Caco-2 (cell line): Measurements from ENCODE around the gene CSAD. TPM values are rescaled to one million over a fixed set of nuclear protein-coding genes. Genes with fewer than 3 reads are reported as not detected.

ENCODE experiments used
- BruUV-seq: library from RNA; stranded (reverse); fragments of 400-500 nt; replicated peaks from 2 replicates; lab custom pipeline; 2021; lab: Mats Ljungman, UMichigan
- CTCF ChIA-PET: fragments of 300-600 bp; sonication (Branson Sonifier 250); formaldehyde crosslinking; loops from one replicate; lab custom pipeline; 2022; ENCODE audit warnings: antibody characterized with exemption; lab: Charles Lee
- POLR2A ChIA-PET: fragments of 300-600 bp; sonication (Branson Sonifier 250); formaldehyde crosslinking; loops from one replicate; lab custom pipeline; 2022; ENCODE audit warnings: antibody characterized with exemption; lab: Charles Lee
- DNase-seq, 2 experiments: peaks; one replicate each; pipeline versions ENCODE4 v3.0.0 to v3.0.0-alpha.2; 2020 to 2022
- H3K27me3 ChIP-seq: replicated peaks from 2 replicates; pipeline ENCODE4 v1.6.0; 2011; ENCODE audit warnings: low read length; ENCODE audit not compliant: control insufficient read depth, insufficient read depth
- H3K36me3 ChIP-seq: 2 replicates; pipeline ENCODE4 v1.5.1; 2011; ENCODE audit warnings: low read length; ENCODE audit not compliant: control insufficient read depth, insufficient read depth
- H3K4me1 ChIP-seq: fragments of 250-450 bp; sonication (Bioruptor Pico); 2 replicates; pipeline ENCODE4 v1.5.1; 2020; ENCODE audit warnings: mild to moderate bottlenecking
- H3K4me3 ChIP-seq: 2 replicates; pipeline ENCODE4 v1.5.1; 2011; ENCODE audit warnings: low read depth, mild to moderate bottlenecking, control low read depth, low read length
- H3K9me3 ChIP-seq: fragments of 250-450 bp; sonication (Bioruptor Pico); 2 replicates; pipeline ENCODE4 v1.5.1; 2020; ENCODE audit warnings: mild to moderate bottlenecking, moderate library complexity
- H3K27ac Mint-ChIP-seq: one replicate; pipeline ENCODE4 v1.8.0; 2022; ENCODE audit warnings: mixed read lengths; ENCODE audit not compliant: unreplicated experiment
- H3K27me3 Mint-ChIP-seq: one replicate; pipeline ENCODE4 v1.8.0; 2022; ENCODE audit warnings: mixed read lengths; ENCODE audit not compliant: insufficient read depth, unreplicated experiment
- H3K36me3 Mint-ChIP-seq: one replicate; pipeline ENCODE4 v1.8.0; 2022; ENCODE audit warnings: mild to moderate bottlenecking, mixed read lengths; ENCODE audit not compliant: insufficient read depth, unreplicated experiment
- H3K4me1 Mint-ChIP-seq: one replicate; pipeline ENCODE4 v1.8.0; 2022; ENCODE audit warnings: low read depth, mixed read lengths; ENCODE audit not compliant: unreplicated experiment
- H3K4me3 Mint-ChIP-seq: one replicate; pipeline ENCODE4 v1.8.0; 2022; ENCODE audit warnings: mild to moderate bottlenecking, moderate library complexity, mixed read lengths; ENCODE audit not compliant: unreplicated experiment
- H3K9me3 Mint-ChIP-seq: one replicate; pipeline ENCODE4 v1.8.0; 2022; ENCODE audit warnings: mixed read lengths; ENCODE audit not compliant: unreplicated experiment
- intact Hi-C: fragments of 100-400 bp; cut with micrococcal nuclease; formaldehyde crosslinking; loops from one replicate; pipeline ENCODE4 v1.10.0; 2022; ENCODE audit not compliant: unreplicated experiment
- total RNA-seq: library from RNA; stranded (reverse); gene quantifications from 2 replicates; pipeline ENCODE4 v1.2.3, GENCODE V29; 2022
- TF ChIP-seq, protein P1 (sequence below), 2 experiments: fragments of 200-600 bp in 1 of 2; IDR thresholded peaks; 1 replicate in 1 of 2; 2 replicates in 1 of 2; pipeline versions ENCODE4 v1.5.1 to v1.8.0; 2011 to 2022; ENCODE audit warnings: antibody characterized with exemption in 1 of 2, control low read depth in 1 of 2, inconsistent platforms in 1 of 2, low read depth in 1 of 2, low read length in 1 of 2, mild to moderate bottlenecking in 1 of 2, moderate library complexity in 1 of 2; ENCODE audit not compliant: insufficient read depth in 1 of 2, severe bottlenecking in 1 of 2, unreplicated experiment in 1 of 2

Gene CSAD
- total RNA-seq, 1 experiment from 2014 or later: 20.1 TPM

DNA sequence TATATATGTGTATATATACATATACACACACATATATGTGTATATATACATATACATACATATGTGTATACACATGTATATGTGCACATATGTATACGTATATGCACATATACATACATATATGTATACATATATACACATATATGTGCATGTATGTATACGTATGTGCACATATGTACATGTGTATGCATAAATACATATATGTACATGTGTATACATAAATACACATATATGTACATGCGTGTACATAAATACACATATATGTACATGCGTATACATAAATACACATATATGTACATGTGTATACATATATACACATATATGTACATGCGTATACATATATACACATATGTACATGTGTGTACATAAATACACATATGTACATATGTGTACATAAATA lies 33.5 kb downstream of the CSAD start:
- no peaks in the 10 kb centered on the region for H3K36me3 Mint-ChIP-seq
- CTCF ChIA-PET: no interaction called here

DNA sequence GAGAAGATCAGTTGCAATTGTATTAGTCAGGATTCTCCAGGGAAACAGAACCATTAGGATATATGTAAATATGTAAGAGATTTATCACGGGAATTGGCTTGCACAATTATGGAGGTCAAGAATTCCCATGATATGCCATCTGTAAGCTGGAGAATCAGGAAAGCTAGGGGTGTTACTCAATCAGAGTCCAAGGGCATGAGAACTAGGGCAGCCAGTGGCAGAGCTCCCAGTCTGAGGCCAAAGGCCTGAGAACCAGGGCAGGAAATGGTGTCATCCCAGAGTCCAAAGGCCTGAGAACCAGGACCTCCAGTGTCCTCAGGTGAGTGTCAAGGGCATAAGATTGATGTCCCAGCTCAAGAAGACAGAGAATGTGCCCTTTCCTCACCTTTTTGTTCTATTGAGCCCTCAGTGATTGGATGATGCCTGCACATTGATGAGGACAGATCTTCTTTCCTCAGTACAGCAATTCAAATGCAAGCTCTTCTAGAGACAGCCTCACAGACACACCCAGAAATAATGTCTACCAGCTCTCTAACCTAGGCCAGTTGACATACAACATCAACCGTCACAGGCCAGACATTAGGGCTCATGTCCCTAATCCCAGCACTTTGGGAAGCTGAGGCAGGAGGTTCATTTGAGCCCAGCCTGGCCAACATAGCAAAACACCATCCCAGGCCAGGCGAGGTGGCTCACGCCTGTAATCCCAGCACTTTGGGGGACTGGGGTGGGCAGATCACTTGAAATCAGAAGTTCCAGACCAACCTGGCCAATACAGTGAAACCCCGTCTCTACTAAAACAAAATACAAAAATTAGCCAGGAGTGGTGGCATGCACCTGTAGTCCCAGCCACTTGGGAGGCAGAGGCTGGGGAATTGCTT lies 35.1 kb downstream of the CSAD start:
- Mint-ChIP-seq H3K4me3 (no peak overlapping the region), H3K27ac (no peak overlapping the region), H3K9me3 (no peaks in the 10 kb centered on the region), H3K27me3 (no peaks in the 10 kb centered on the region), H3K36me3 (no peaks in the 10 kb centered on the region), H3K4me1 (no peaks in the 10 kb centered on the region)
- Histone ChIP-seq H3K9me3 (no peaks in the 10 kb centered on the region), H3K4me1 (peaks cover 22% of the 10 kb centered on the region), H3K27me3 (no peaks in the 10 kb centered on the region), H3K4me3 (no peak overlapping the region), H3K36me3 (no peaks in the 10 kb centered on the region)
- ChIA-PET POLR2A (no interaction called here), CTCF (interaction anchor here (0.6 kb wide), 1 partner anchor 272 kb away, joined by 5 read pairs; no protein-coding TSS in a partner anchor)
- intact Hi-C loops: no loop called here
- TF ChIP-seq, protein P1, sequence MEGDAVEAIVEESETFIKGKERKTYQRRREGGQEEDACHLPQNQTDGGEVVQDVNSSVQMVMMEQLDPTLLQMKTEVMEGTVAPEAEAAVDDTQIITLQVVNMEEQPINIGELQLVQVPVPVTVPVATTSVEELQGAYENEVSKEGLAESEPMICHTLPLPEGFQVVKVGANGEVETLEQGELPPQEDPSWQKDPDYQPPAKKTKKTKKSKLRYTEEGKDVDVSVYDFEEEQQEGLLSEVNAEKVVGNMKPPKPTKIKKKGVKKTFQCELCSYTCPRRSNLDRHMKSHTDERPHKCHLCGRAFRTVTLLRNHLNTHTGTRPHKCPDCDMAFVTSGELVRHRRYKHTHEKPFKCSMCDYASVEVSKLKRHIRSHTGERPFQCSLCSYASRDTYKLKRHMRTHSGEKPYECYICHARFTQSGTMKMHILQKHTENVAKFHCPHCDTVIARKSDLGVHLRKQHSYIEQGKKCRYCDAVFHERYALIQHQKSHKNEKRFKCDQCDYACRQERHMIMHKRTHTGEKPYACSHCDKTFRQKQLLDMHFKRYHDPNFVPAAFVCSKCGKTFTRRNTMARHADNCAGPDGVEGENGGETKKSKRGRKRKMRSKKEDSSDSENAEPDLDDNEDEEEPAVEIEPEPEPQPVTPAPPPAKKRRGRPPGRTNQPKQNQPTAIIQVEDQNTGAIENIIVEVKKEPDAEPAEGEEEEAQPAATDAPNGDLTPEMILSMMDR (IDR thresholded peaks at IDR 0.05; ENCODE audit: insufficient read depth in 1 of 2, low read depth in 1 of 2, low read length in 1 of 2, severe bottlenecking in 1 of 2, unreplicated experiment in 1 of 2): no peak
- DNase-seq: no peak
- no TSS peak for BruUV-seq

More for the DNA sequence above, 33.5 kb downstream of the CSAD start:
- Mint-ChIP-seq H3K4me1 (no peaks in the 10 kb centered on the region), H3K9me3 (no peaks in the 10 kb centered on the region), H3K27ac (no peak overlapping the region), H3K4me3 (no peak overlapping the region), H3K27me3 (no peaks in the 10 kb centered on the region)
- TF ChIP-seq, protein P1 (IDR thresholded peaks at IDR 0.05; ENCODE audit: insufficient read depth in 1 of 2, low read depth in 1 of 2, low read length in 1 of 2, severe bottlenecking in 1 of 2, unreplicated experiment in 1 of 2): no peak
- no TSS peak for BruUV-seq
- intact Hi-C loops: no loop called here
- peaks cover 19% of the 10 kb centered on the region for H3K4me1 ChIP-seq
- POLR2A ChIA-PET: no interaction called here
- H3K36me3 ChIP-seq: no peaks in the 10 kb centered on the region
- no peaks in the 10 kb centered on the region for H3K9me3 ChIP-seq
- DNase-seq: no peak
- H3K27me3 ChIP-seq: no peaks in the 10 kb centered on the region
- H3K4me3 ChIP-seq: no peak overlapping the region

DNA sequence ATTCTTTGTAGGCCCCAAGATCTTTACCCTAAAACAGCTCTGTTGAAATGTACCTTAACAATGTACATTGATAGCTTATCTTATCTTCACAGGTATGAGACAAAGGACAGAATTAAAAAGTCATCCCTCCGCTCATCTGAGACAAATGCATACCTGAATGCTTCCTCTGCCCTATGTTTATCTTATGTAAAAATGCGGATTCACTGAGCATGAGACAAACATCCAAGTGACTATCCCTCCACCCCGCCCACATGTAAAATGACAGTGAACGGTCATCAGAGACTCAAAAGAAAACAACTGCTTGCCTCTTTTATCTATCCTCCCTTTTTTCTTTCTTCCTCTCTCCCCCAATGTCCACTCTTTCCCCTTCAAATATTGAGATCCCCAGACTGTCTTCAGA lies 37.4 kb downstream of the CSAD start:
- POLR2A ChIA-PET: interaction anchor here (0.6 to 1.0 kb wide), 3 partner anchors 37 to 275 kb away, joined by 3 to 11 read pairs (median 5); partner anchors contain the start of genes CSAD and ZNF740

More for the DNA sequence above, 37.4 kb downstream of the CSAD start:
- BruUV-seq: no TSS peak
- Mint-ChIP-seq H3K9me3 (peaks cover 9% of the 10 kb centered on the region), H3K27me3 (no peaks in the 10 kb centered on the region), H3K4me1 (no peaks in the 10 kb centered on the region), H3K36me3 (no peaks in the 10 kb centered on the region), H3K4me3 (no peak overlapping the region), H3K27ac (peak overlapping the region; percentile 2)
- no peak overlapping the region for H3K4me3 ChIP-seq
- peaks cover 17% of the 10 kb centered on the region for H3K9me3 ChIP-seq
- H3K4me1 ChIP-seq: peaks cover 22% of the 10 kb centered on the region
- TF ChIP-seq, protein P1 (IDR thresholded peaks at IDR 0.05; ENCODE audit: insufficient read depth in 1 of 2, low read depth in 1 of 2, low read length in 1 of 2, severe bottlenecking in 1 of 2, unreplicated experiment in 1 of 2): no peak
- DNase-seq: peak; percentile 68 to 70
- intact Hi-C loops: no loop called here
- no peaks in the 10 kb centered on the region for H3K36me3 ChIP-seq
- H3K27me3 ChIP-seq: no peaks in the 10 kb centered on the region
- CTCF ChIA-PET: interaction anchor here (0.5 to 1.0 kb wide), 9 partner anchors 16 to 426 kb away, joined by 3 to 5 read pairs (median 4); no protein-coding TSS in a partner anchor
